Measurements from ENCODE around the gene CGAS. TPM values are rescaled to one million over a fixed set of nuclear protein-coding genes. Genes with fewer than 3 reads are reported as not detected.
"Not testable (repeated sequence)": the region's sequence is repeated elsewhere in the genome, so short reads cannot be mapped to it uniquely, and the experiment has no call there.

The CGAS gene
- total RNA-seq, 1 donor from 2014 or later: 8.4 TPM

- peak; percentile 29 for DNase-seq
Measured at GRCh38 chr6:73394577-73395354, 57.3 kb downstream of the CGAS start, which contains the start of gene DDX43. TSS of gene DDX43 (plus strand) at chr6:73394828. CDS start at chr6:73394906, 78 bp downstream.

GRCh38 chr6:73393278-73393677 lies 58.8 kb downstream of the CGAS start:
- no peak for DNase-seq

GRCh38 chr6:73392188-73392587 lies 59.9 kb downstream of the CGAS start:
- DNase-seq: not testable (repeated sequence)

GRCh38 chr6:73391675-73392074 lies 60.4 kb downstream of the CGAS start:
- DNase-seq: no peak

- no peak for DNase-seq
Measured at GRCh38 chr6:73389854-73390253, 62.2 kb downstream of the CGAS start.

GRCh38 chr6:73388800-73389512 lies 63.1 kb downstream of the CGAS start:
- DNase-seq: peak; percentile 67

- DNase-seq: no peak
Measured at GRCh38 chr6:73388433-73388799, 63.7 kb downstream of the CGAS start.

- no peak for DNase-seq
Measured at GRCh38 chr6:73382462-73383113, 69.5 kb downstream of the CGAS start.

DNA sequence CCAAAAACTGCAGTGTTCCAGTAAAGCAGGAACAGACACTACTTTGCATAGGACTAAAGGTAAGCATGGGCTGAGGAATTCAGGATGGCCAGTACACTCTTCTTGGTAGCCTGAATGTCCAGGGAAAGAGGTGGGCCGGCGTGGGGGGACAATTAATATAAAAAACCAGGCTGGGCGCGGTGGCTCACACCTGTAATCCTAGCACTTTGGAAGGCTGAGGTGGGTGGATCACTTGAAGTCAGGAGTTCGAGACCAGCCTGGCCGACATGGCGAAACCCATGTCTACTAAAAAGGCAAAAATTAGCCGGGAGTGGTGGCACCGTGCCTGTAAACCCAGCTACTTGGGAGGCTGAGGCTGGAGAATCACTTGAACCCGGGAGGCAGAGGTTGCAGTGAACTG lies 70.6 kb downstream of the CGAS start:
- not testable (repeated sequence) for DNase-seq

- DNase-seq: no peak
Measured at GRCh38 chr6:73377225-73377624, 74.9 kb downstream of the CGAS start.

DNA sequence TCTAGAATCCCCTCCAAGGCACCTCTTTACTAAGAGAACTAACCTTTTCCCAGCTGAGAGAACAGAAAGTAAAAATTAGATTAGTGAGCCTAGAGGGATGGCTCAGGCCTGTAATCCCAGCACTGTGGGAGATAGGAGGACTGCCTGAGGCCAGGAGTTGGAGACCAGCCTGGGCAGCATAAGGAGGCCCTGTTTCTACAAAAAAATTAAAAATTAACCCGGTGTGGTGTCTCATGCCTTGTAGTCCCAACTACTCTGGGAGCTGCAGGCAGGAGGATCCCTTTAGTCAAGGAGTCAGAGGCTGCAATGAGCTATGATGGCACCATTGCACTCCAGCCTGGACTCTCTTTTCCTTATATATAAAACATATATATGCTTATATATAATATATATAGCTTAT lies 76.9 kb downstream of the CGAS start:
- no peak for DNase-seq

Small RNA genes within 50 kb of the gene (small RNA-seq; reads per million reads assigned to genes)
- not detected for gene RN7SL827P (ENCODE audit: low replicate concordance)
- not detected for gene RNU6-975P (ENCODE audit: low replicate concordance)

Other genes starting within 250 kb of the CGAS start
- not detected for gene KHDC1L, start 226.8 kb downstream of the CGAS start, total RNA-seq
- gene KHDC1, start 189.1 kb downstream of the CGAS start, total RNA-seq: 3.2 TPM
- gene DPPA5, start 98.0 kb downstream of the CGAS start, total RNA-seq: not detected
- not detected for gene KHDC3L, start 89.6 kb downstream of the CGAS start, total RNA-seq
- not detected for gene OOEP, start 82.4 kb downstream of the CGAS start, total RNA-seq
- gene DDX43, start 57.5 kb downstream of the CGAS start, total RNA-seq: 1.1 TPM
- gene MTO1, start 9.4 kb upstream of the CGAS start, total RNA-seq: 20.5 TPM
- gene EEF1A1, start 68.7 kb upstream of the CGAS start, total RNA-seq: 17,231 TPM
- 18.2 TPM for gene SLC17A5, start 201.7 kb upstream of the CGAS start, total RNA-seq
- gene CD109, start 243.9 kb upstream of the CGAS start, total RNA-seq: 29.6 TPM

Measured in tongue (tissue), 3 donors.